Right lobe of liver (tissue), 6 donors: ENCODE results near the gene IRAK1BP1. TPM values are rescaled to one million over a fixed set of nuclear protein-coding genes. Genes with fewer than 3 reads are reported as not detected.

Experiments used
- ATAC-seq, 4 donors: fragments of 200-7000 bp; cut with Tn5 transposase; one replicate each; pipeline ENCODE4 v1.9.1; 2020; ENCODE audit warnings: mild to moderate bottlenecking in 4 of 4, moderate library complexity in 4 of 4
- DNase-seq, 3 donors: peaks; one replicate each; pipeline ENCODE4 v3.0.0-alpha.2; 2020
- H3K27ac ChIP-seq, 3 donors: fragments of 200-600 bp; one replicate each; pipeline ENCODE4 v1.8.0; 2022
- H3K27me3 ChIP-seq, 2 donors: fragments of 200-600 bp; one replicate each; pipeline ENCODE4 v1.8.0; 2022
- H3K36me3 ChIP-seq, 4 donors: fragments of 200-600 bp; sonication (generic) in 1 of 4; one replicate each; pipeline versions ENCODE4 v1.5.1 to v1.8.0; 2017 to 2022; ENCODE audit warnings: control low read depth in 1 of 4
- H3K4me1 ChIP-seq, 4 donors: fragments of 200-600 bp; sonication (generic) in 1 of 4; one replicate each; pipeline versions ENCODE4 v1.5.1 to v1.8.0; 2017 to 2022; ENCODE audit warnings: control low read depth in 1 of 4
- H3K4me3 ChIP-seq, 3 donors: fragments of 200-600 bp; one replicate each; pipeline ENCODE4 v1.8.0; 2022
- H3K9me3 ChIP-seq, 4 donors: fragments of 200-600 bp; sonication (generic) in 1 of 4; one replicate each; pipeline versions ENCODE4 v1.5.1 to v1.8.0; 2017 to 2022; ENCODE audit warnings: control low read depth in 1 of 4
- CTCF ChIP-seq, 4 donors: fragments of 200-600 bp in 3 of 4; fragments of 450-650 bp in 1 of 4; IDR thresholded peaks; one replicate each; pipeline versions ENCODE4 v1.5.1 to v1.8.0; 2016 to 2022; ENCODE audit warnings: antibody characterized with exemption in 4 of 4, mild to moderate bottlenecking in 2 of 4
- POLR2A ChIP-seq: fragments of 450-650 bp; IDR thresholded peaks from one replicate; pipeline ENCODE4 v1.6.1; 2017; ENCODE audit warnings: antibody characterized with exemption, mild to moderate bottlenecking
- WGBS: methylation state at CpG from one replicate; pipeline ENCODE4 v1.1.6; 2018; ENCODE audit warnings: low coverage, low lambda C conversion rate; ENCODE audit not compliant: insufficient coverage; ENCODE audit errors: missing lambda C conversion rate; 5-methylcytosine and 5-hydroxymethylcytosine counted together
- intact Hi-C, 2 donors: fragments of 100-400 bp; cut with DNase I; formaldehyde crosslinking; loops; one replicate each; pipeline versions ENCODE4 v1.11.2 to v1.14.1; 2022
- total RNA-seq, 6 experiments: library from RNA; depleted of rRNA in 2 of 6; stranded (reverse); fragments of >200 nt in 2 of 6; fragmentation: NEBNext Ultra II Directional in 3 of 6; extraction: Animal tissue kit (Norgen Biotek cat#: 25700) in 3 of 6; gene quantifications; one replicate each; pipeline versions ENCODE4 v1.1.0 to v1.2.4, GENCODE V29; 2016 to 2023
- donor health status: DM: no; HTN: yes; CAD: no.
- donor health status: DM: no; HTN: no; CAD: no.
- donor health status: DM: no; HTN: no; CAD: no.
- donor health status: DM: no; HTN: yes; CAD: no.
- donor health status: DM: no; HTN: yes; CAD: no.

The IRAK1BP1 gene
- total RNA-seq, 6 experiments from 2014 or later: 0.49 to 1.2 (median 1.1) TPM

GRCh38 chr6:78925317-78925716 lies 58.0 kb downstream of the IRAK1BP1 start:
- ATAC-seq (no peak), DNase-seq (no peak)
- no peaks in the 10 kb centered on the region for H3K9me3 ChIP-seq
- H3K4me1 ChIP-seq: no peaks in the 10 kb centered on the region
- WGBS: 84% methylated on average over 3 of the region's 3 CpGs
- H3K4me3 ChIP-seq: no peak overlapping the region
- H3K36me3 ChIP-seq: no peaks in the 10 kb centered on the region
- H3K27me3 ChIP-seq: no peaks in the 10 kb centered on the region
- H3K27ac ChIP-seq: no peak overlapping the region
- intact Hi-C loops: no loop called here
- TF ChIP-seq CTCF (IDR thresholded peaks at IDR 0.05): no peak
- TF ChIP-seq POLR2A: no peak

GRCh38 chr6:78935553-78935952 lies 68.2 kb downstream of the IRAK1BP1 start:
- no peak for ATAC-seq
- 97% methylated on average over 2 of the region's 2 CpGs for WGBS
- intact Hi-C loops: no loop called here
- Histone ChIP-seq H3K9me3 (no peaks in the 10 kb centered on the region), H3K27ac (no peak overlapping the region), H3K36me3 (peaks cover 0 to 13% (median 2%) of the 10 kb centered on the region in 4 donors), H3K4me3 (no peak overlapping the region), H3K4me1 (no peaks in the 10 kb centered on the region), H3K27me3 (no peaks in the 10 kb centered on the region)
- no peak for TF ChIP-seq CTCF (IDR thresholded peaks at IDR 0.05)
- TF ChIP-seq POLR2A: no peak
- no peak for DNase-seq

DNA sequence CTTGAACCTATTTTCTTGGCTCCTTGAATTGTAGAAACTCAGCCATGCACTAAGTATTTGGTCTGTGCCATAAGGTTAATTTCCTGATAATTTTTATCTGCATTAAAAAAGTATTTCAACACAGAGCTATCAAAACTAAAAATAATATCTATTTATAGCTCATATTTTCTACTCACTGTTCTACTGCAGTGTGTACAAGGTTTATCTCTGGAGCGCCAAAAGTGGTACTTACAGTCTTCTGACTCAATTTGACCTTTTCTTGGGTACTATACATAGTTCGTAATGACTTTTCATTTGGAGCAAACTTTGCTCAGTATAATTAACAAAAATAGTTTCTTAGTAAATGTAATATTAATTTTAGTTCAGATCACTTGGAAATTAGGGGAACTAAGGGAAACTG lies 69.2 kb downstream of the IRAK1BP1 start:
- intact Hi-C loops: no loop called here
- Histone ChIP-seq H3K4me3 (no peak overlapping the region), H3K4me1 (no peaks in the 10 kb centered on the region), H3K27ac (no peak overlapping the region), H3K9me3 (no peaks in the 10 kb centered on the region), H3K27me3 (no peaks in the 10 kb centered on the region), H3K36me3 (peaks cover 0 to 21% (median 2%) of the 10 kb centered on the region in 4 donors)
- TF ChIP-seq CTCF (IDR thresholded peaks at IDR 0.05) (no peak), POLR2A (no peak)
- DNase-seq: no peak
- 75% methylated on average over 2 of the region's 2 CpGs for WGBS
- no peak for ATAC-seq

DNA sequence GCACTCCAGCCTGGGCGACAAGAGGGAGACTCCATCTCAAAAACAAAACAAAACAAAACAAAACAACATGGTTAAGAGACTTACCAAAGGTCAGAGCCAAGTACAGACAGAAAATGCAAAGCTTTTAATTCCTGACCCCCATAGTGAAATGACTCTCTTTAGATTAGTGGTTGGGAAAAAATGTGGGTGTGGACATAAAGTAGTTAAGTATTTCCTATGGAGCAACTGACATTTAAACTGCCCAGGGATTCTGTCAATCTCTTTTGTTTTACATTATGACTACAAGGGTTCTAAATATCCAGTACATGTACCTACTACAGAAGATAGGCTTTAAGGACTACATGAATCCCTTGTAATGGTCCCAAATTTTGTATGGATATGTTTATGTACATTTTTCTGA lies 75.1 kb downstream of the IRAK1BP1 start:
- no peak for TF ChIP-seq POLR2A
- no peak for TF ChIP-seq CTCF (IDR thresholded peaks at IDR 0.05)
- WGBS: no CpG with 5 or more reads among the region's 1 CpG
- no peaks in the 10 kb centered on the region for H3K9me3 ChIP-seq
- no peak for DNase-seq
- H3K27ac ChIP-seq: no peak overlapping the region
- H3K36me3 ChIP-seq: peaks cover 0 to 56% (median 10%) of the 10 kb centered on the region in 4 donors
- intact Hi-C loops: no loop called here
- no peak overlapping the region for H3K4me3 ChIP-seq
- no peak for ATAC-seq
- H3K27me3 ChIP-seq: no peaks in the 10 kb centered on the region
- H3K4me1 ChIP-seq: no peaks in the 10 kb centered on the region

- ATAC-seq (no peak), DNase-seq (no peak)
- Histone ChIP-seq H3K36me3 (peaks cover 0 to 50% (median 19%) of the 10 kb centered on the region in 4 donors), H3K9me3 (no peaks in the 10 kb centered on the region), H3K4me1 (no peaks in the 10 kb centered on the region), H3K27me3 (no peaks in the 10 kb centered on the region), H3K4me3 (no peak overlapping the region), H3K27ac (no peak overlapping the region)
- TF ChIP-seq POLR2A (no peak), CTCF (IDR thresholded peaks at IDR 0.05) (no peak)
- intact Hi-C loops: no loop called here
- 95% methylated on average over 2 of the region's 2 CpGs for WGBS
Measured at GRCh38 chr6:78947529-78947928, 80.2 kb downstream of the IRAK1BP1 start.
